Lower leg skin (tissue), 4 donors: ENCODE results near the gene NOBOX. TPM values are rescaled to one million over a fixed set of nuclear protein-coding genes. Genes with fewer than 3 reads are reported as not detected.

Source experiments
- DNase-seq, 2 donors: peaks; one replicate each; pipeline ENCODE4 v3.0.0-alpha.2; 2019; ENCODE audit warnings: low spot score in 2 of 2
- H3K4me3 ChIP-seq: fragments of 200-600 bp; sonication (generic); 2 replicates; pipeline ENCODE4 v1.5.1; 2017; ENCODE audit warnings: mild to moderate bottlenecking, low read depth; ENCODE audit not compliant: poor library complexity, severe bottlenecking
- POLR2A ChIP-seq, 2 donors: fragments of 450-650 bp; IDR thresholded peaks; one replicate each; pipeline ENCODE4 v1.6.1; 2016 to 2017; ENCODE audit warnings: antibody characterized with exemption in 2 of 2, mild to moderate bottlenecking in 1 of 2, moderate library complexity in 1 of 2
- whole genome bisulfite sequencing, 2 donors: methylation state at CpG; one replicate each; pipeline ENCODE4 v1.1.5; 2018; 5-methylcytosine and 5-hydroxymethylcytosine counted together
- intact Hi-C: fragments of 100-400 bp; cut with DNase I; formaldehyde crosslinking; loops from one replicate; pipeline ENCODE4 v1.15.0; 2023; ENCODE audit warnings: low total_unique reads
- total RNA-seq, 4 donors: library from RNA; depleted of rRNA; stranded (reverse); fragments of >200 nt; gene quantifications; one replicate each; pipeline ENCODE4 v1.1.0, GENCODE V29; 2016
- TF ChIP-seq, protein P1 (sequence below), 3 donors: fragments of 450-650 bp; IDR thresholded peaks; one replicate each; pipeline ENCODE4 v1.5.1; 2016; ENCODE audit warnings: antibody characterized with exemption in 3 of 3, mild to moderate bottlenecking in 3 of 3, moderate library complexity in 2 of 3

Gene NOBOX
- total RNA-seq, 4 donors from 2014 or later: not detected

DNA sequence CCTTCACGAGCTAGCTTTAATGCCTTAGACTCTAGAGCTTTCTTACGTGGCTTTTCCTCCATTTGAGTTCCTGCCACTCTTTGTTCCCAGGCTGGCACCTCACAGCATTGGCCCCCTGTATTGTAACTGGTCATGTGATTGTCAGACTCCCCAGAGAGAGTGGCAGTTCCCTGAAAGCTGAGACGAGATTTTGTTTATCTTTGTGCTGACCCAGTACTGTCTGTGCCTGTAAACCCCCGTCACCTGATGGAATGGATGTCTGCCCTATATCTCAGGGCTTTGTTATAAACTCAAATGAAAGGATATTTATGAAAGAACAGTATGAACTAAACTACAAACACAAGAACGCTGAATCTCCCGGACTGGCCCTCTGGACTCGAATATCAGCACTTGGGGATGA lies 13.0 kb downstream of the NOBOX start:
- no peak for DNase-seq
- no peak overlapping the region for H3K4me3 ChIP-seq
- TF ChIP-seq, protein P1, sequence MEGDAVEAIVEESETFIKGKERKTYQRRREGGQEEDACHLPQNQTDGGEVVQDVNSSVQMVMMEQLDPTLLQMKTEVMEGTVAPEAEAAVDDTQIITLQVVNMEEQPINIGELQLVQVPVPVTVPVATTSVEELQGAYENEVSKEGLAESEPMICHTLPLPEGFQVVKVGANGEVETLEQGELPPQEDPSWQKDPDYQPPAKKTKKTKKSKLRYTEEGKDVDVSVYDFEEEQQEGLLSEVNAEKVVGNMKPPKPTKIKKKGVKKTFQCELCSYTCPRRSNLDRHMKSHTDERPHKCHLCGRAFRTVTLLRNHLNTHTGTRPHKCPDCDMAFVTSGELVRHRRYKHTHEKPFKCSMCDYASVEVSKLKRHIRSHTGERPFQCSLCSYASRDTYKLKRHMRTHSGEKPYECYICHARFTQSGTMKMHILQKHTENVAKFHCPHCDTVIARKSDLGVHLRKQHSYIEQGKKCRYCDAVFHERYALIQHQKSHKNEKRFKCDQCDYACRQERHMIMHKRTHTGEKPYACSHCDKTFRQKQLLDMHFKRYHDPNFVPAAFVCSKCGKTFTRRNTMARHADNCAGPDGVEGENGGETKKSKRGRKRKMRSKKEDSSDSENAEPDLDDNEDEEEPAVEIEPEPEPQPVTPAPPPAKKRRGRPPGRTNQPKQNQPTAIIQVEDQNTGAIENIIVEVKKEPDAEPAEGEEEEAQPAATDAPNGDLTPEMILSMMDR (IDR thresholded peaks at IDR 0.05): no peak
- TF ChIP-seq POLR2A (IDR thresholded peaks at IDR 0.05): no peak
- 72 to 74% methylated on average over 7 of the region's 7 CpGs for WGBS, 2 donors
- intact Hi-C loops: no loop called here

DNA sequence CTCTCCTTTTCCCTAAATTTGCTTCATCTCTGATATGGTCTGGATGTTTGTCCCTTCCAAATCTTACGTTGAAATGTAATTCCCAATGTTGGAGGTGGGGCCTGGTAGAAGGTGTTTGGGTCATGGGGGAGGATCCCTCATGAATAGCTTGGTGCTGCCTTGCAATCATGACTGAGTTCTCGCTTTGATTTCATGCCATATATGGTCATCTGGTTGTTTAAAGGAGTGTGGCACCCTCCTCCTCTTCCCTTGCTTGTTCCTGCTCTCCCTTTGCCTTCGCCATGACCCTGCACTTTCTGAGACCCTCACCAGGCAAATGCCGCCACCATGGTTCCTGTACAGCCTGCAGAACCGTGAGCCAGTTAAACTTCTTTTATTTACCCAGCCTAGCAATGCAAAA lies 14.5 kb downstream of the NOBOX start:
- H3K4me3 ChIP-seq: no peak overlapping the region
- intact Hi-C loops: no loop called here
- 88 to 94% methylated on average over 5 of the region's 5 CpGs for WGBS, 2 donors
- DNase-seq: no peak
- TF ChIP-seq POLR2A (IDR thresholded peaks at IDR 0.05): no peak
- TF ChIP-seq, protein P1 (IDR thresholded peaks at IDR 0.05): no peak

DNA sequence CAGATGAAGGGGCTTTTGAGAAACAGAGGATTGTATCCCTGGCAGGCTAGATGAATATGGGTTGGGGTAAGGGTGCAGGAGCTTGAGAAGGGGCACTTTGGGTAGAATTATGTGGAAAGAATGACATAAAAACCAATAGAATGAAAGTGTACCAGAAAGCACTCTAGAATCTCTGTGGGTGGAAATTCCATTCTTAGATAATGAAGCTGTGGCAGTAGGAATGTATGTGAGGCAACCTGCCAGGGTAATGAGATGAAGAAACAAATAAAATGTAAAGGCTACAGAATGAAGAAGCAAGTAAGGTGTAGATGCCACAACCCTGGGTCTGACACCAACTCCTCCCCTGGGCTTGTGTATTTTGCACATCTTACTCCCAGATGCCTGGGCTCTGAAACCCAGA lies 16.8 kb downstream of the NOBOX start:
- DNase-seq: no peak
- no peak for TF ChIP-seq POLR2A (IDR thresholded peaks at IDR 0.05)
- TF ChIP-seq, protein P1 (IDR thresholded peaks at IDR 0.05): no peak
- no peak overlapping the region for H3K4me3 ChIP-seq
- intact Hi-C loops: no loop called here

DNA sequence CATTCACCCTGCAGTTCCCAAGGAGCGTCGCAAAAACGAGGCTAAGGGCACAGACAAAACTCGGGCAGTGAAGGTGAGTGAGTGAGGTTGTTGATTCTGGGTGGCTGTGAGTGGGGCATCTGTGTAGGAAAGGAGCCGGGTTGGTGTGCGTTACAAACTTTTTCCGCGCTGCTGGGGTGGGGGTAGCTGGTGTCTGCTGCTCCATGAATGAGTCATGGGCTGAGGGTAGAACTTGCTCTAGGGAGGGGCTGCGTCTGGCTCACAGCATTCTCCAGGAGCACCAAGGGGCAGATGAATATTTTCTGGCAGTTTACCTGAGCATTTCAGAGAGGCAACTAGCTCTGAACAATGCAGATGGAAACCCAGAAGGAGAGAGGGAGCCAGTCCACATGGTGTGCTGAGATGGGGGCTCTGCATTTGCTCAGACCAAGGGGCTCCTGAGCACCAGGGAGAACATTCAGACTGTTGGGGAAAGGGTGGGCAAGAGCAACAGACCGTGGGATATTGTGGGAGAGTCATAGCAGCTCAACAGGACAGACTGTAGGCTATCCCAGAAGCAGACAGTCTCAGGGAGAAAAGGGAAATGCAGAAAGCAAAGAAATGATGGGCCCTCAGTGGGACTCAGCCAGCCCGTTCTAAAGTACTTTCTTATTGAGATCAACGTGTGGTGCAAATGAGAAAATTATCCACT lies 18.8 kb downstream of the NOBOX start:
- DNase-seq: peak in 1 of 2 donors; percentile 52
- intact Hi-C loops: no loop called here

DNA sequence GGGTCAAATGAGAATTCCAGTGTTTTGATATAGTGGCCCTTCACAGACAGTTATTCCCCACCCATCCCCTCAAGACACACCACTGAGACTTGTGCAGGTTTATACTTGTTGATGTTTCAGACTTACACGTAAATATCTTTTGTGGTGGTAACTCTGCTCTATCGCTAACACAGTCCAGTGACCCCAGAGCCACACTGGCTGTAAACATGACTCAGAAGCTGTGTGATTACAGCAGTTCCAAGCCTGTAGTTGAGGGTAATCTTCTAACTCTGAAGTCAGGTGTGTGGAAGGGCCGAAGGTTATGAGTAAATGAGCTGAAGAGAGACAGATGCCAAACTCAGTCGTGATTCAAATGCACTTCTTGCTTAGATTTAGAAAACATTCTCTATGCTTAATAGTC lies 19.4 kb downstream of the NOBOX start:
- H3K4me3 ChIP-seq: no peak overlapping the region
- 35 to 60% methylated on average over 4 of the region's 4 CpGs for WGBS, 2 donors
- intact Hi-C loops: no loop called here
- peak in 1 of 2 donors; percentile 20 for DNase-seq
- TF ChIP-seq, protein P1 (IDR thresholded peaks at IDR 0.05): no peak
- no peak for TF ChIP-seq POLR2A (IDR thresholded peaks at IDR 0.05)

More for the DNA sequence above, 18.8 kb downstream of the NOBOX start:
- TF ChIP-seq POLR2A (IDR thresholded peaks at IDR 0.05): no peak
- TF ChIP-seq, protein P1 (IDR thresholded peaks at IDR 0.05): no peak
- 40 to 51% methylated on average over 12 of the region's 12 CpGs for WGBS, 2 donors
- no peak overlapping the region for H3K4me3 ChIP-seq
